Daoy (cell line): ENCODE data around the gene CHST7. TPM values are rescaled to one million over a fixed set of nuclear protein-coding genes. Genes with fewer than 3 reads are reported as not detected.

Experiments used
- DNase-seq: peaks from one replicate; pipeline ENCODE4 v3.0.0-alpha.2; 2015; ENCODE audit warnings: low read depth
- total RNA-seq: library from RNA; depleted of rRNA; stranded (reverse); fragments of >200 nt; shearing (Covaris generic); gene quantifications from 2 replicates; pipeline ENCODE4 v1.2.3, GENCODE V29; 2014

Gene CHST7
- total RNA-seq, 1 experiment from 2014 or later: 4.4 TPM

GRCh38 chrX:46573892-46574773, 568 bp downstream of the CHST7 start:
- peak; percentile 61 for DNase-seq

- DNase-seq: peak; percentile 31
These were observed 1.3 kb downstream of the CHST7 start for GRCh38 chrX:46574774-46575381.

- DNase-seq: no peak
These were observed 2.0 kb downstream of the CHST7 start for GRCh38 chrX:46575586-46575985.

GRCh38 chrX:46575991-46576392, 2.4 kb downstream of the CHST7 start:
- no peak for DNase-seq

- DNase-seq: peak; percentile 14
These were observed 2.9 kb downstream of the CHST7 start for GRCh38 chrX:46576458-46576857.

- peak; percentile 53 for DNase-seq
These were observed 3.8 kb downstream of the CHST7 start for GRCh38 chrX:46577221-46578005.

- no peak for DNase-seq
These were observed 5.7 kb downstream of the CHST7 start for GRCh38 chrX:46579250-46579649.

- DNase-seq: no peak
These were observed 7.0 kb downstream of the CHST7 start for GRCh38 chrX:46580613-46581012.

- peak; percentile 15 for DNase-seq
These were observed 8.8 kb downstream of the CHST7 start for GRCh38 chrX:46582325-46582724.

GRCh38 chrX:46582966-46583365, 9.4 kb downstream of the CHST7 start:
- DNase-seq: peak; percentile 17

GRCh38 chrX:46584736-46585135, 11.2 kb downstream of the CHST7 start:
- DNase-seq: no peak

GRCh38 chrX:46587158-46587557, 13.6 kb downstream of the CHST7 start:
- DNase-seq: peak; percentile 21

GRCh38 chrX:46587753-46588171, 14.2 kb downstream of the CHST7 start:
- no peak for DNase-seq

GRCh38 chrX:46588263-46588662, 14.7 kb downstream of the CHST7 start:
- DNase-seq: peak; percentile 12

GRCh38 chrX:46589977-46590723, 16.6 kb downstream of the CHST7 start:
- DNase-seq: peak; percentile 35

GRCh38 chrX:46595084-46595483, 21.5 kb downstream of the CHST7 start:
- no peak for DNase-seq

GRCh38 chrX:46597208-46597607, 23.6 kb downstream of the CHST7 start:
- DNase-seq: no peak

GRCh38 chrX:46597771-46598170, 24.2 kb downstream of the CHST7 start:
- no peak for DNase-seq

GRCh38 chrX:46599051-46599560, 25.5 kb downstream of the CHST7 start:
- no peak for DNase-seq

- no peak for DNase-seq
These were observed 27.7 kb downstream of the CHST7 start for GRCh38 chrX:46601283-46601682.

- DNase-seq: no peak
These were observed 29.0 kb downstream of the CHST7 start for GRCh38 chrX:46602468-46603102.
